Measurements from ENCODE around the gene NUP188. TPM values are rescaled to one million over a fixed set of nuclear protein-coding genes. Genes with fewer than 3 reads are reported as not detected.

The NUP188 gene
- total RNA-seq, 4 donors from 2014 or later: 18.0 to 79.3 (median 38.4) TPM

DNA sequence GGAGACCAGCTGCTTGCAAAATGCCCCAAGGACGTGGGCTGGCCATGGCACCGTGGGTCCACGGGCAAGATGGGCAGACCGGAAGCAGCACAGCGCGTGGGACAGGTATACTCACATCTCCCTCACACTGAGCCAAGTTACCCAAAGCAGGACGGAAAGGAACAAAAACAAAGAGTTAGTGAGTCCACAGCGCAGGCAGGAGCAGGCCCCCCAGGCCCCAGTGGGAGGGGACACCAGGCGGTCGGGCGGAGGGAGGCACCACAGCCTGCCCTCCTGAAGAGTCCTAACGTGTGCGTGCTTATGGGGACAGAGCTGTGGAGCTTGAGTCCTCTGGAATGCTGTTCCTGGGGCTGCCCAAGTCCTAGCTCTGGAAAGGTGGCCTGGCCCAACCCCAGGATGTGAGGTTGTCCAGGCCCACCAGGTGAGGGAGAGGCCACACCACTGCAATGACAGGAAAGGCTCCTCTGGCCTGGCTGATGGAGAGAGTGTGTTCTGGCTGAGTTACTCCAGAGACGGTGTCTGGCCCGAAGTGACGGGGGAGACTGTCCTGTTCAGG lies 65.5 kb downstream of the NUP188 start:
- no peaks in the 10 kb centered on the region for H3K27me3 ChIP-seq
- 94 to 100% methylated on average over 2 to 16 of the region's 16 CpGs for WGBS, 2 donors (ENCODE audit: low coverage in 1 of 2)
- TF ChIP-seq POLR2A (IDR thresholded peaks at IDR 0.05) (no peak), POLR2AphosphoS5 (IDR thresholded peaks at IDR 0.05) (no peak), EP300 (IDR thresholded peaks at IDR 0.05; ENCODE audit: low read depth) (no peak)
- TF ChIP-seq, protein P1, sequence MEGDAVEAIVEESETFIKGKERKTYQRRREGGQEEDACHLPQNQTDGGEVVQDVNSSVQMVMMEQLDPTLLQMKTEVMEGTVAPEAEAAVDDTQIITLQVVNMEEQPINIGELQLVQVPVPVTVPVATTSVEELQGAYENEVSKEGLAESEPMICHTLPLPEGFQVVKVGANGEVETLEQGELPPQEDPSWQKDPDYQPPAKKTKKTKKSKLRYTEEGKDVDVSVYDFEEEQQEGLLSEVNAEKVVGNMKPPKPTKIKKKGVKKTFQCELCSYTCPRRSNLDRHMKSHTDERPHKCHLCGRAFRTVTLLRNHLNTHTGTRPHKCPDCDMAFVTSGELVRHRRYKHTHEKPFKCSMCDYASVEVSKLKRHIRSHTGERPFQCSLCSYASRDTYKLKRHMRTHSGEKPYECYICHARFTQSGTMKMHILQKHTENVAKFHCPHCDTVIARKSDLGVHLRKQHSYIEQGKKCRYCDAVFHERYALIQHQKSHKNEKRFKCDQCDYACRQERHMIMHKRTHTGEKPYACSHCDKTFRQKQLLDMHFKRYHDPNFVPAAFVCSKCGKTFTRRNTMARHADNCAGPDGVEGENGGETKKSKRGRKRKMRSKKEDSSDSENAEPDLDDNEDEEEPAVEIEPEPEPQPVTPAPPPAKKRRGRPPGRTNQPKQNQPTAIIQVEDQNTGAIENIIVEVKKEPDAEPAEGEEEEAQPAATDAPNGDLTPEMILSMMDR (IDR thresholded peaks at IDR 0.05): no peak
- H3K27ac ChIP-seq: no peak overlapping the region
- H3K4me3 ChIP-seq: no peak overlapping the region
- H3K36me3 ChIP-seq: peaks cover 0 to 29% (median 12%) of the 10 kb centered on the region in 4 donors
- H3K9me3 ChIP-seq: no peaks in the 10 kb centered on the region
- DNase-seq: no peak
- intact Hi-C loops (cut with DNase I; ENCODE audit: low total_unique reads) (no loop called here), in situ Hi-C loops (cut with MboI; ENCODE audit: low pct_ligation_motif_present in 1 of 4, low pct_unique_long_range_greater_than_20kb in 1 of 4, low sequenced_read_pairs in 3 of 4) (no loop called here)
- H3K4me1 ChIP-seq: no peaks in the 10 kb centered on the region

DNA sequence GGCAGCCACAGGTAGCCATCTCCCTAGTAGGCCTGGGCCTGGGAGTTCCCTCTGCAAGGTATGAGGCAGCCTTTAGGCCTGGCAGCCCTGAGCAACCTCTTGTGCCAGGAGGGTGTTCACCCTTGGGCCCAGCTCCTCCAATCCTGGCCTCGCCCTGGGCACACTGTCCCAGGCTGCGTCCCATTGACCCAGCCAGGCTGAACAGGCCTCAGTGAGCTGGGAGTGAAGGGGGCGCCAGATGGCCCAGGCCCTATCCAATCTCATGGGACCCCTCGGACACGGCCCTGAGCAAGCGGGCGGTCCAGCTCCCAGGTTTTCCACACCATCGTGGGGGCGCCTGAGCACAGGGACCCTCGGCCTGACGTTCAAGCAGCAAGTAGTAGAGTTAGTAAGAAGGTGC lies 66.2 kb downstream of the NUP188 start:
- no peak for DNase-seq
- whole genome bisulfite sequencing, 2 donors (ENCODE audit: low coverage in 1 of 2): 92% methylated on average over 10 of the region's 11 CpGs; no CpG with 5 or more reads in 1 of the 2 donors
- Histone ChIP-seq H3K27me3 (no peaks in the 10 kb centered on the region), H3K9me3 (no peaks in the 10 kb centered on the region), H3K4me1 (no peaks in the 10 kb centered on the region), H3K4me3 (no peak overlapping the region), H3K36me3 (peaks cover 0 to 32% (median 16%) of the 10 kb centered on the region in 4 donors), H3K27ac (no peak overlapping the region)
- in situ Hi-C loops (cut with MboI; ENCODE audit: low pct_ligation_motif_present in 1 of 4, low pct_unique_long_range_greater_than_20kb in 1 of 4, low sequenced_read_pairs in 3 of 4) (no loop called here), intact Hi-C loops (cut with DNase I; ENCODE audit: low total_unique reads) (no loop called here)
- TF ChIP-seq POLR2A (IDR thresholded peaks at IDR 0.05): no peak
- TF ChIP-seq, protein P1 (IDR thresholded peaks at IDR 0.05): no peak
- no peak for TF ChIP-seq POLR2AphosphoS5 (IDR thresholded peaks at IDR 0.05)

DNA sequence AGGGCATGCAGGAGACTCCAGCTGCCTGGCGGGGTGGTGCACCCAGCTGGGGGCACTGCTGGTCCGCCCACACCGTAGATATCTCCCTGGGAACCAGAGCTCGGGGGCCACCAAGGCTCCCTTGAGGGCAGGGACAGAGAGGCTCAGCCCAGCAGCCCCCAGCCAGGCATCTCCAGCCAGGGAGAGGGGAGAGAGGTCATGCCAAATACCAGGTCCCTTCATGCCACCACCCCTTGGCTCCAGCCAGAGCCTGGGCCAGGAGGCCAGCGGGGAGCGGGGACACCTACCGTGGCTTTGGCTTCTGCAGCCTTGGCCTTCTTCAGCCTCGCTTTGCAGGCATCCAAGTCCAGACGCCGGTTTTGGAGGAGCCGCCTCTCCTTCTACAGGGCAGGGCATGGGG lies 66.6 kb downstream of the NUP188 start:
- peaks cover 0 to 34% (median 16%) of the 10 kb centered on the region in 4 donors for H3K36me3 ChIP-seq
- H3K27ac ChIP-seq: no peak overlapping the region
- no peak for DNase-seq
- intact Hi-C loops (cut with DNase I; ENCODE audit: low total_unique reads) (no loop called here), in situ Hi-C loops (cut with MboI; ENCODE audit: low pct_ligation_motif_present in 1 of 4, low pct_unique_long_range_greater_than_20kb in 1 of 4, low sequenced_read_pairs in 3 of 4) (no loop called here)
- TF ChIP-seq POLR2A (IDR thresholded peaks at IDR 0.05) (no peak), POLR2AphosphoS5 (IDR thresholded peaks at IDR 0.05) (no peak), EP300 (IDR thresholded peaks at IDR 0.05; ENCODE audit: low read depth) (no peak)
- TF ChIP-seq, protein P1 (IDR thresholded peaks at IDR 0.05): no peak
- 97% methylated on average over 11 of the region's 11 CpGs; no CpG with 5 or more reads in 1 of the 2 donors for WGBS, 2 donors (ENCODE audit: low coverage in 1 of 2)
- no peaks in the 10 kb centered on the region for H3K9me3 ChIP-seq
- H3K4me3 ChIP-seq: no peak overlapping the region
- H3K4me1 ChIP-seq: no peaks in the 10 kb centered on the region
- H3K27me3 ChIP-seq: no peaks in the 10 kb centered on the region

DNA sequence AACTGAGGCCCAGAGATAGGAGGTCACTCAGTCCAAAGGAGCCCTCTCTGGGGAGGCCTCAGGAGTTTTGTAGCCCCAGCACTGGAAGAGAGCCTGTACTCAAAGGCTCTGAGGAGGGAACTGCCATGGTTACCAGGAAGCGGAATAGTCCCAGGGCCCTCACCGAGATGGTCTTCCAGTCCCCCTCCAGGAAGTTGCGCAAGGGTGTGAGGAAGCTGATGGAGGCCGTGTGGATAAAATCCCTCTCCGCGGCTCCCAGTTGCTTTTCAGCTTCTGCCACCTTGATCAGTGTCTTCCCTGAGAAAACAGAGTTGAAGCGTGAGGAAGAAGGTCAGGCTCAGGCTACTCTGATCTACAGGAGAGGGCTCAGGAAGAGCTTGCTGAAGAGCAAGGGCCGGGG lies 67.1 kb downstream of the NUP188 start:
- in situ Hi-C loops (cut with MboI; ENCODE audit: low pct_ligation_motif_present in 1 of 4, low pct_unique_long_range_greater_than_20kb in 1 of 4, low sequenced_read_pairs in 3 of 4): no loop called here

More for the DNA sequence above, 67.1 kb downstream of the NUP188 start:
- Histone ChIP-seq H3K4me1 (no peaks in the 10 kb centered on the region), H3K27ac (no peak overlapping the region), H3K9me3 (no peaks in the 10 kb centered on the region), H3K4me3 (no peak overlapping the region), H3K27me3 (no peaks in the 10 kb centered on the region), H3K36me3 (peaks cover 0 to 34% (median 16%) of the 10 kb centered on the region in 4 donors)
- TF ChIP-seq EP300 (IDR thresholded peaks at IDR 0.05; ENCODE audit: low read depth) (no peak), POLR2A (IDR thresholded peaks at IDR 0.05) (no peak), POLR2AphosphoS5 (IDR thresholded peaks at IDR 0.05) (no peak)
- TF ChIP-seq, protein P1 (IDR thresholded peaks at IDR 0.05): no peak
- intact Hi-C loops (cut with DNase I; ENCODE audit: low total_unique reads): no loop called here
- 95 to 100% methylated on average over 2 to 8 of the region's 8 CpGs for WGBS, 2 donors (ENCODE audit: low coverage in 1 of 2)
- no peak for DNase-seq

Data from transverse colon (tissue), 4 donors.